ENCODE measurements around the gene PTPN22.

PTPN22 gene

GRCh38 chr1:113871597-113872113, at the start of gene PTPN22:
PTPN22 (minus strand) TSS chr1:113871712.
- no peak for TF ChIP-seq CTCF (IDR thresholded peaks at IDR 0.05; ENCODE audit: low read depth, low read length)
- peak; percentile 83 for DNase-seq (ENCODE audit: low read depth, low spot score)
- in situ Hi-C loops (cut with HindIII; ENCODE audit: low sequenced_read_pairs): no loop called here
- no peak within 1 kb of the TSS for H3K4me3 ChIP-seq (ENCODE audit: low read depth, low read length)

- no peak for DNase-seq (ENCODE audit: low read depth, low spot score)
Measured at GRCh38 chr1:113918243-113918642, 46.7 kb upstream of the PTPN22 start.

GRCh38 chr1:113917400-113918082, 46.0 kb upstream of the PTPN22 start:
- H3K4me3 ChIP-seq (ENCODE audit: low read depth, low read length): no peak overlapping the region
- TF ChIP-seq CTCF (IDR thresholded peaks at IDR 0.05; ENCODE audit: low read depth, low read length): no peak
- in situ Hi-C loops (cut with HindIII; ENCODE audit: low sequenced_read_pairs): no loop called here
- DNase-seq (ENCODE audit: low read depth, low spot score): no peak

More at GRCh38 chr1:113918243-113918642, 46.7 kb upstream of the PTPN22 start:
- in situ Hi-C loops (cut with HindIII; ENCODE audit: low sequenced_read_pairs): no loop called here
- no peak overlapping the region for H3K4me3 ChIP-seq (ENCODE audit: low read depth, low read length)
- TF ChIP-seq CTCF (IDR thresholded peaks at IDR 0.05; ENCODE audit: low read depth, low read length): no peak

- DNase-seq (ENCODE audit: low read depth, low spot score): no peak
- no peak overlapping the region for H3K4me3 ChIP-seq (ENCODE audit: low read depth, low read length)
- in situ Hi-C loops (cut with HindIII; ENCODE audit: low sequenced_read_pairs): no loop called here
- TF ChIP-seq CTCF (IDR thresholded peaks at IDR 0.05; ENCODE audit: low read depth, low read length): no peak
Measured at GRCh38 chr1:113916974-113917373, 45.5 kb upstream of the PTPN22 start.

GRCh38 chr1:113913887-113914664, 42.6 kb upstream of the PTPN22 start:
- TF ChIP-seq CTCF (IDR thresholded peaks at IDR 0.05; ENCODE audit: low read depth, low read length): no peak
- DNase-seq (ENCODE audit: low read depth, low spot score): no peak
- in situ Hi-C loops (cut with HindIII; ENCODE audit: low sequenced_read_pairs): no loop called here

GRCh38 chr1:113913312-113913668, 41.8 kb upstream of the PTPN22 start:
- in situ Hi-C loops (cut with HindIII; ENCODE audit: low sequenced_read_pairs): no loop called here
- no peak for TF ChIP-seq CTCF (IDR thresholded peaks at IDR 0.05; ENCODE audit: low read depth, low read length)
- no peak overlapping the region for H3K4me3 ChIP-seq (ENCODE audit: low read depth, low read length)
- DNase-seq (ENCODE audit: low read depth, low spot score): no peak

More at GRCh38 chr1:113913887-113914664, 42.6 kb upstream of the PTPN22 start:
- H3K4me3 ChIP-seq (ENCODE audit: low read depth, low read length): no peak overlapping the region

Data from astrocyte of the spinal cord (primary cell).